Fibroblast of skin of right quadriceps (primary cell): ENCODE results near the gene DNMT3A.
"Not testable (repeated sequence)": the region's sequence is repeated elsewhere in the genome, so short reads cannot be mapped to it uniquely, and the experiment has no call there.

ENCODE experiments used
- DNase-seq: peaks from one replicate; pipeline ENCODE4 v3.0.0-alpha.2; 2013

Gene DNMT3A

DNA sequence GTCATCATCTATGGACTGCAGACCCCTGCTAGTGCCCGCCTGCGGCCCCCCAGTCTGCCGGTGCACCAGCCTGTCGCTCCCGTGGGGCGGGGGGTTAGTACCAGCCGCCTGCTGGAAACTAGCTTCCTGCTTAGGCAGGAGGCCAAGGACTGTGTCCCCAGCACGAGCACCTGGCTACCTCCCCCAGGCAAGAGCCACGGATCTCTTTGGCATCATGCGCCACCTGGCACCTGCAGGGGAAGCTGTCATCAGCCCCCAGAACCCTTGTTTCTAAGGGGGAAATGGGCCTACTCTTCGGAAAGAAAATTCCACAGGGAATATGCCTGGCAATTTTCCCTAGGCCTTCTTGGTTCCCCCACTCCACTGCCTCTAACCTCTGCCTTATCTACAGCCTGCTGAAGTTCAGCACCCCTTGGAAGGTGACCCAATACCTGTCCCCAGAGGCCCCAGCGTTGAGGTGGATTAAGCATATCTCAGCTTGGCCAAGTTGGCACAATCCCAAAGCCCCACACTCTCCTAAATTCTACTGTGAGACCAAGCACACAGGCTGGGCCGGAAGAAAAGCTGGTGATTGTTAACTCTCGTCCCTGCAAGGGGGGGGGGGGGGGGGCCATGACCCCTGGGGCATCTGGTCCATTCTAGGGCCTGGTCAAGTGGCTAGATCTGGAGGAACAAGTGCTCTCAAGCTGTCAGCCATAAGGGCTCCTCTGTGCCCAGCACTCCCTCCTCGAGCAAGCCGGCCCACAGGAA lies 111.4 kb downstream of the DNMT3A start:
- DNase-seq = no peak

DNA sequence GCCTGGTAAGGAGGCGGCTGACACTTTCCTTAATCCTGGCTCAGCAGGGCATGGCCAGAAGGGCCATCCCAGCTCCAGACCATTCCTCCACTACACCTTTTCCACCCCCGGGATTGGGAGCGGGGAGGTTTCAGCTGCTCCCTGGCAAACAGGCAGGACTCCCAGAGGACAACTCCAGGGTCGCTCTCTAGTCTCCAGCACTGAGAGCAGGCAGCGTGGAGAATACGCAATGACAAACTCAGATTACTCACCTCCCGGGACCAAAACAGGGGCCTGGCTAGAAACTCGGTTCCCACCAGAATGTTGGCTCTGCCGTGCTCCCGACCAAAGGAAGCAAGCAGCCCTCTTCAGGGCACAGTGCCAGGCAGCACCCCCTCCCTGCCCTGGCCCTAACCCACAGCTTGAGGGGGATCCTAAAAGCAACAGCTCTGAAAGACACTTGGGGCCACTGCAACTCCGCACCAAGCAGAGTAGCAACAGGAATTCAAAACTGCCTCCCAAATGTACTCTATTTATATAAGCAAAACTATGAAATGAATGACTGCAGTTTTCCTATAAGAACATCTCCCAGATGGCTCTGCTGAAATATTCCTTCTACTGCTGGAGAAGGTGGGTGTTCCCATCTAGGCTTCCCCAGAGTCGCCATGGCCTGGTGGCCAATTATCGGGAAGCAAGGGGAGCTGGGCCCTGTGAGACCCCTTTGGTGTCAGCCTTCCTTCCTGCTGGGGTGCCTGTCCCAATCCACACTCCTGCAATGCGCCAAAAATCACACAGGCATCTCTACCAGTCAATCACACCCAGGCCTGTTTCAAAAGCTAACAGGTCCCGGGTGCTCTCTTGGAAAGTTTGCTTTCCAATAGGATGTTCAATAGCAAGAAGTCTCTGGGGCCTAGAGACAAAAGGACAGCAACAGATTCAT lies 112.2 kb downstream of the DNMT3A start:
- peak; percentile 52 for DNase-seq

DNA sequence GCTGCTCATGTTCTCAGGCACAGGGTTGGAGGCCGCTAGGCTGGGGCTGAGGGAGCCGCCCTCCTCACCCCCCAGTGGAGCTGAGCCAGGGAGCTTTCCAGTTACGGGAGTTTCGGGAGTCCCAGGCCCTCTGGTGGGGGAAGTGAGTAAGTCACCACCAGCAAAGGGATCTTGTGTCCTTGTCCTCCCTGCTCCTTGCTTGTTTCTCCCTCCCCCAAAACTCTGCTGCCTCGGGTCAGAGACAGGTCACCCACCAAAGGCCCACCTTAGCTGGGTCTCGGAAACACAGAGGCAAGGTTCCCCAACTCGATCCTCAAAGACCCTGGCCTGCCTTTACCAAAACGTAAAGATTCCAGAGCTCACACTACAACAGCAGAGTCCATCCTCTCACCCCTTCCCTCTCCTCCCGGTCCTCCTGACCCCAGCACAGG lies 112.9 kb downstream of the DNMT3A start:
- peak; percentile 81 for DNase-seq

DNA sequence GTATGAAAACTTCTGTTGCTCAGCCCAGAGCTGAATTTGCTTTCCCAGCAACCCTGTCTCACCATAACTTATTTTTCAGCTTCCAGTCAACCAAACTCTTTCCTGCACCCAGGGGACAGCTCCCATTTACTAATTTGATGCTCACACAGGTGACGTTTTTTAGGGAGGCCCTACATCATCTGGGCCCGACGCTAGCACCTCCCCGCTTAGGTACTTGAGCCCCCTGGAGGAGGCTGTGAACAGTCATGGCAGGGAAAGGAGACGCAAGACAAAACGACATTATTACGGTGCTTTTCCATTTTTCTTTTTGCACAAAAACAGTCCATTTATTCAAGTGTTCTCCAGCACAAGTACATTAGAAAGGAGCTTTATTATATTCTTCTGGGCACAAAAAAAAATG lies 114.1 kb downstream of the DNMT3A start:
- DNase-seq = no peak

DNA sequence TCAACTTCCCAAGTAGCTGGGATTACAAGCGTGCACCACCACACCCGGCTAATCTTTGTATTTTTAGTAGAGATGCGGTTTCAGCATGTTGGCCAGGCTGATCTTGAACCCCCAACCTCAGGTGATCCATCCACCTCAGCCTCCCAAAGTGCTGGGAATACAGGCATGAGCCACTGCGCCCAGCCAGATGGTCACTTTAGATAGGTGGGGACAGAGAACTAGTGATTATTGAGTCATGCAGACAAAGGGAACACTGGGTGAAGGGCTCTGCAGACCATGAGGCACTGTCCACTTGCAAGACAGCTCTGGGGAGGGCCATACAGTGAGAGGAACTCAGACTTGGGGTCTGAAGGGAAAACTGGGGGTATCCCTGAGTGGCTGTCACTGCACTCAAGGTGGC lies 114.9 kb downstream of the DNMT3A start:
- no peak for DNase-seq

DNA sequence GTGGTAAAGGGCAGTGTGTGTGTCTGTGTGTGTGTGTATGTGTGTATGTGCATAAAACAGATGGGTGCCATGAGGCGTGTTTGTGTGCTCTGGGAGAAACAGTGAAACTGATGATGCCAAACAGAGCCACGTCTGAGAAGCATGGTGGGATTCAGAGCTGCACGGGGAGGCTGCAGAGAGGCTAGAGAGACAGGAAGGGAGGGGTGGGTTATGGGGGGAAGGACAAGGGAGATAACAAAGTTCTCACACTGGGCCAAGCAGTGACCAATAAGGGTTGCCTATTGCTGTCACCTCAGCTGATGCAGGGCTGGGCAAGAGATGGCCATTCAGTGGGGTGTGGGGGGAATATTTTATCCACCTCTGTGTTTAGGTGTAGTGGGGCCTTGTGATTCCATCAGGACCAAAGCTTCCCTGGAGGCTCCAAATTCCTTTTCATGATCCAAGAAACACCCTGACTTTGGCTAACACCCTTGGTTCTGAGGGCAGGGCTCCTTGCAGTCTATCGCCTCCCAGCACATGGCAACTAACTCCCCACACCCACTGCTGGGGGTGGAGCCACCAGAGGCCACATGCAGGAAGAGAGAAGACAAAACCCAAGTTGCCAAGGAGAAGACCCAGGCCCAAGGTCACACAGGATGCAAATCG lies 119.1 kb downstream of the DNMT3A start:
- no peak for DNase-seq

DNA sequence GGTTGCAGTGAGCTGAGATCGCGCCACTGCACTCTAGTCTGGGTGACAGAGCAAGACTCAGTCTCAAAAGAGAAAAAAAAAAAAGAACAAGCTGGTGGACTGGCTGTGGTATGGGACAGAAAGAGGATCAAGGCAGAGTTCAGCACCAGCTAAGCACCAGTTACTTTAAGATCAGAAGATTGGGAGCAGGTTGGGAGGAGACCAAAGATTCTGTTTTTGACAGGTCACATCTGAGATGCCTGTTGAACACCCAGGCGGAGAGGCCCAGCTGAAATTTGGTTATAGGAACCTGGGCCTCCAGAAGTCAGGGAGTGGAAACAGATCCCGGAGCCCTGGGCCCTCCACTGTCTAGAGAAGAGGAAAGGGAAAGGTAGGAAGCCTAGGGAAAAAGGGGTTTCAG lies 120.1 kb downstream of the DNMT3A start:
- no peak for DNase-seq

DNA sequence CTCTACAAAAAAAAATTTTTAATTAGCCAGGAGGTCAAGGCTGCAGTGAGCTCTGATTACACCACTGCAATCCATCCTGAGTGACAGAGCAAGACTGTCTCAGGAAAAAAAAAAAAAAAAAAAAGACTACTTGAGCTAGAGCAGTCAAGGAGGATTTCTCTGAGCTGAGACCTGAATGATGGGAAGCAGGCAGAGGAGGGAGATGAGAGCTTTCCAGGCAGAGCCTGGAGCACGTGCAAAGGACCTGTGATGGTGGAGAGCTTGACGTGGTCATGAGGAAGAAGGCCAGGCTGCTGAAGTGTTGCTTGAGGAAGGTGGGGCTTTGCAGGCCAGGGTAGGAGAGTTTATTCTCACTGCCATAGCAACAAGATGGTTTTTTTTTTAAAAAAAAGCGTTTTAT lies 121.4 kb downstream of the DNMT3A start:
- DNase-seq = no peak

- DNase-seq = no peak
Measured at GRCh38 chr2:25219621-25220020, 122.1 kb downstream of the DNMT3A start.

DNA sequence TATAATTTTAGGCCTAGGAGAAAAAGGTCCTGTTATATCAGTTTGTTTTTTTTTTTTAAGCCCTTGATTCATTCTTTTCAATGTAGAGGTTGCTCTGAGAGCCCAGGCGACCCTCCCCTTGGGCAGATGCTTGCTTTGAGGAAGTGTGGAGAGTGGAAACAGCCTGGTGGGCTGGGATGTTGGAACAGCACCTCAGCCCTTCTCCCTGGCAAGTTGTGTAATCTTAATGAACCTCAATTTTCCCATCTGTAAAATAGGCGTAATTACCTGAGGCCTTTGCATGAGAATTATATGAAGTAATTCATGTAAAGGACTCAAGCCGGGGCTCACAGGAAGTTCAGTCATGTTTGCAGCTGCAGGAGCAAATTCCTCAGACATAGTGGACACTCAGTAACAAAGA lies 123.6 kb downstream of the DNMT3A start:
- DNase-seq = no peak

DNA sequence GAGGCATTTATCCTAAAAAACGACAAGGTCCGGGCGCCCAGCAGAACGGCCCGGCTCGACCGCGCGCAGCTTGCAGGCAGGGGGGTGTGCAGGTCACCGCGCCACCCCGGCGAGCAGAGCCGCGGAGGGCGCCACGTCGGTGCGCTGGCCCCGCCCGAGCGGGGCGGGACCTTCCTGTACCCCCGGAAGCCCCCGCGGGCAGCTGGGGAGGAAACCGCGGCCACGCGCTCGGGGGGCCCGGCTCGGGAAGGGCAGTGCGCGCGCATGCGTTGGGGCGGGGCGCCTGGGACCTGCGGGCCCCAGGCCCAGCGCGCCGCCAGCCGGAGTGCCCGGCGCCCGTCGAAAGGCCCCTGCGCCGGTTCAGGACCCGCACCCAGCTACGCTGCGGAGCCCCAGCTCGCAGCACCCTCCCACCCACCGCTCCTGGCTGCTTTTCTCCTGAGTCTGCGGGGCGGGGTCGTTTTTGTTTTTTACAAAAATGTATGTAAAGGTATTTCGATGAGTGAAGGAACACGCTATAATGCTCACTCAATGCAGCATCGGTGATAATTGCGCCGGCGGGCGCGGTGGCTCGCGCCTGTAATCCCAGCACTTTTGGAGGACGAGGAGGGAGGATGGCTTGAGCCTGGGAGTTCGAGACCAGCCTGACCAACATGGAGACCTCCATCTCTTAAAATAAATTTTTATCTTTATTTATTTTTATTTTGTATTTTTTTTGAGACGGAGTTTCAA lies 125.6 kb downstream of the DNMT3A start:
- DNase-seq = peak; percentile 81

- no peak for DNase-seq
Measured at GRCh38 chr2:25215232-25215631, 126.5 kb downstream of the DNMT3A start.

GRCh38 chr2:25213229-25213628 lies 128.5 kb downstream of the DNMT3A start:
- no peak for DNase-seq

- DNase-seq = not testable (repeated sequence)
Measured at GRCh38 chr2:25210923-25211322, 130.8 kb downstream of the DNMT3A start.

DNA sequence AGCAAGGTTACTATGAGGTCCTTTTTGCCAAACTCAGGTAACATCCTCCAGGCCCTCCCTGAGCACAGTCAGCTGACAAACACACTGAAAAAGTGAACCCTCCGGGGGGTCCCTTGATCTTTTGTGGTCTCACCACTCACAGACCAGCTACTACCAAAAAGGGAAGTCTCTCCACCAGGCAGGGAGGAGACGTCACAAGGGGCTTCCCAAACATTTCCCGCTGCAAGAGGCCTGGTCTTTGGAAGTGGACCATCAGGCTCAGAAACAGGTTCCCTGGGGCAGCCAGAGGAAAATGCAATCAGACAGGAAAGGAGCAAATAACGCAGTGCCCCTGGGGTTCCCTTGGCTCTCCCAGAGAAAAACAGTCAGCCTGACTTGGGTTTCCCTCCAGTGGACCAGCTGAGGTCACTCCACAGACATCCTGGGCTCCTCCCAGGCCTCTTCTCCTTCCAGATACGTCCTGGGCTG lies 134.6 kb downstream of the DNMT3A start:
- no peak for DNase-seq

DNA sequence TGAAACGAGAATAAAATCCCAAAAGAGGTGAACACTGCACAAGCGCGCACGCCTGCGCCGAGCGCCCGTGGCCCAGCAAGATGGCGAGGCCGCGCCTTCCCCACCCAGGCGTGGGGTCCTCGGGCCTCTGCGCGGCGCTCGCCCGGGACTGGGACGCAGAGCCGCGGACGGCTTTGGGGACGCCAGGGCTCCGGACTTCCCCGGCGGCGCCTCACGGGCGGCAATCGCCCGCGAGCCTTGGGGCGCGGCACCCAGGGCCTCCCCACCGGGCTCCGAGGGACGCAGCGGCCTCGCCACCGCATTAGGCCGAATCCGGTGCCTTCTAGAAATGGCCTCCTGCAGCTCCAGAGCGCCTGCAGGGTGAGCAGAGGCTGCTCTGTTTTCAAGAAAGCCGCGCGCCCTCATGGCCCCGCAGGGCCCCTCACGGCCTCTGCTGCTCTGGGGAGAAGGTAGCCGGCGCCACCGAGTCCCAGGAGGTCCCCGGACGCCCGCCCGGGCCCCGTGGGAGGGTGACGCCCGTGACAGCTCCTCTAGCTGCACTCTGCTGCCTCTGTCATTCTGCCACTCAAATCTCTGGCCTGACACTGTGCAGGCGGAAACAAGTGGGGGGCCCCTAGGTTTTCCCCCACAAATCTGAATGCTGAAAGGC lies 137.4 kb downstream of the DNMT3A start:
- DNase-seq = no peak

- no peak for DNase-seq
Measured at GRCh38 chr2:25202275-25202674, 139.4 kb downstream of the DNMT3A start.

- DNase-seq = no peak
Measured at GRCh38 chr2:25201794-25202193, 139.9 kb downstream of the DNMT3A start.

- DNase-seq = no peak
Measured at GRCh38 chr2:25201265-25201664, 140.5 kb downstream of the DNMT3A start.

- peak; percentile 6 for DNase-seq
Measured at GRCh38 chr2:25198576-25198975, 143.1 kb downstream of the DNMT3A start.

GRCh38 chr2:25198209-25198525 lies 143.6 kb downstream of the DNMT3A start:
- DNase-seq = no peak
